ENCODE data around the gene ADARB1. TPM values are rescaled to one million over a fixed set of nuclear protein-coding genes. Genes with fewer than 3 reads are reported as not detected.
"Not testable (repeated sequence)": the region's sequence is repeated elsewhere in the genome, so short reads cannot be mapped to it uniquely, and the experiment has no call there.

The ADARB1 gene
- total RNA-seq, 1 donor from 2014 or later = 13.7 TPM

GRCh38 chr21:45126983-45127382, 52.6 kb downstream of the ADARB1 start:
- no peak for DNase-seq (ENCODE audit: low spot score)
- intact Hi-C loops (cut with DNase I) = no loop called here

GRCh38 chr21:45127937-45128336, 53.6 kb downstream of the ADARB1 start:
- intact Hi-C loops (cut with DNase I) = loop anchor here (2.0 kb wide), 1 partner anchor 179 kb away; no protein-coding TSS in a partner anchor
- DNase-seq (ENCODE audit: low spot score) = no peak

DNA sequence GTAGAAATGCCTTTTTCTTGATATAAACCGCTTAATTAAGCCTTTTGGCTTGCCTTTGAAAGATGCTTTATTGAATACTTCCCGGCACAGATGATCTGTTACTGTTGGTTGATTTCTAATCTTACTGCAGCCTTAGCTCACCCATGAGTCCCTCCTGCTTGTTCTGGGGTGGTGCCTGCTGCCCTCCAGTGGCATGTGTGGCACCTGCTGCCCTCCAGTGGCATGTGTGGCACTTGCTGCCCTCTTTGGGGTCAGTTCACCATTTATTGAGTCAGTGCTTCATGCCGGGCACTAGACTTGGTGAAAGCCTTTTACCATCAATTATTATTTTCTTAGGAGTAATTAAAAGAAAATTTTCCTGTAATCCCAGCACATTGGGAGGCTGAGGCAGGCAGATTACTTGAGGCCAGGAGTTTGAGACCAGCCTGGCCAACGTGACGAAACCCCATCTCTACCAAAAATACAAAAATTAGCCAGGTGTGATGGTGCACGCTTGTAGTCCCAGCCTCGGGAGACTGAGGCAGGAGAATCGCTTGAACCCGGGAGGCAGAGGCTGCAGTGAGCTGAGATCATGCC, 54.3 kb downstream of the ADARB1 start:
- peak; percentile 86 for DNase-seq (ENCODE audit: low spot score)

GRCh38 chr21:45129189-45129923, 55.0 kb downstream of the ADARB1 start:
- intact Hi-C loops (cut with DNase I) = loop anchor here (2.0 kb wide), 1 partner anchor 181 kb away; no protein-coding TSS in a partner anchor
- DNase-seq (ENCODE audit: low spot score) = peak; percentile 81

More for the DNA sequence above, 54.3 kb downstream of the ADARB1 start:
- intact Hi-C loops (cut with DNase I) = loop anchor here (2.0 kb wide), 1 partner anchor 180 kb away; no protein-coding TSS in a partner anchor

DNA sequence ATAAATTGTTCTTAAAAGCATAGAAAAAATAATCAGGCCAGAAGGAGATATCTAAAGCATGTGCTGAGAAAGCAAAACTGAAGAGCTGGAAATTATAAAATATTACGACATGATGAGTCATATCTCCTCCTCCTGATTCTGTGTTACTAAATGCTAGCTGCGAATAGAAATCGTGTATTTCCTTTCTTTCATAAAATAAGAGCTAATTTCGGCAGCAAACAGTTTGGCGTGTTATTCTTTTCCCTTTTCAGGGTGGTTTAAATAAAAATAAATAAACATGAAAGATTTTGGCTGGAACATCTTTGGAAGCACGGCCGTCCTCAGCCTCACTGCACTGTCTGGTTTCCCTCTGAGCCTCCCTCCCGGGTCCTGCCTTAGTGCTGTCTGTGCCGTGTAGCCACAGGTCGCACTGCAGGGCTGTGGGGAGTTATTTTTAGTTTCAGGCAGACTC, 56.0 kb downstream of the ADARB1 start:
- intact Hi-C loops (cut with DNase I) = loop anchor here (2.0 kb wide), 1 partner anchor 56 kb away; the partner anchor contains the start of gene ADARB1
- DNase-seq (ENCODE audit: low spot score) = no peak

- intact Hi-C loops (cut with DNase I) = loop anchor here (2.0 kb wide), 1 partner anchor 57 kb away; the partner anchor contains the start of gene ADARB1
- DNase-seq (ENCODE audit: low spot score) = no peak
These were observed 57.2 kb downstream of the ADARB1 start for GRCh38 chr21:45131537-45131999.

DNA sequence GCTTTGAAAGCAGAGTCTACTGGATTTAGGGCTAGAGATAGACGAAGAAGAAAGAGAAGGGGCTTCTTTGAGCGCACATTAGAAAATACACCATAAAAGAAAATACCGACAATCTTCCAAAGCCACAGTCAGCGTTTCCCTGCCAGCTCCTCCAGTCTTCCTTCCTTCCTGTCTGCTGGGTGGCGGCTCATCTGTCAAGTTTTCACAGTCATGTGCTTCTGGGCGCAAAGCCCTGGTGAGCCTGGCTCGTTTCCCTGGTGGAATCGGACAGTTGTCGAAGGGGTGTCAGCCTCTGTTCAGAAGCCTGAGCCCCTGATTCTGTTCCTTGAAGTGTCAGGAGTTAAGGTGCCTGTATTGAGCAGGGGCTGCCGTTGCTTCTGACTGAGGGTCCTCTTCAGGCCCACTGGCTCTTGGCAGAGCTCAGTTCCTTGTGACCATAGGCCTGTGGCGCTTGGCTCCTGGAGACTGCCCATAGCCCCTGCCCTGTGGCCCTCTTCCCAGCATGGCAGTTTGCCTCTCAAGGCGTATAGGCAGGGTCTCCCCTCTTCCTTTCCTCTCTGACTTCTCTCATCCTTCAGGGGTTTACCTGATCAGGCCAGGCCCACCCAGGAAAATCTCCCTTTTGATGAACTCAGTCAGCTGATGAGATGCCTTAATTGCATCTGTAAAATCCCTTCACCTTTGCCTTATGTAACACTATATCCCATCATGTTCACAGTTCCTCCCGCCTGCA, 58.6 kb downstream of the ADARB1 start:
- intact Hi-C loops (cut with DNase I) = no loop called here
- DNase-seq (ENCODE audit: low spot score) = no peak

- DNase-seq (ENCODE audit: low spot score); intact Hi-C loops (cut with DNase I): not testable (repeated sequence)
These were observed 59.3 kb downstream of the ADARB1 start for GRCh38 chr21:45133574-45134278.

DNA sequence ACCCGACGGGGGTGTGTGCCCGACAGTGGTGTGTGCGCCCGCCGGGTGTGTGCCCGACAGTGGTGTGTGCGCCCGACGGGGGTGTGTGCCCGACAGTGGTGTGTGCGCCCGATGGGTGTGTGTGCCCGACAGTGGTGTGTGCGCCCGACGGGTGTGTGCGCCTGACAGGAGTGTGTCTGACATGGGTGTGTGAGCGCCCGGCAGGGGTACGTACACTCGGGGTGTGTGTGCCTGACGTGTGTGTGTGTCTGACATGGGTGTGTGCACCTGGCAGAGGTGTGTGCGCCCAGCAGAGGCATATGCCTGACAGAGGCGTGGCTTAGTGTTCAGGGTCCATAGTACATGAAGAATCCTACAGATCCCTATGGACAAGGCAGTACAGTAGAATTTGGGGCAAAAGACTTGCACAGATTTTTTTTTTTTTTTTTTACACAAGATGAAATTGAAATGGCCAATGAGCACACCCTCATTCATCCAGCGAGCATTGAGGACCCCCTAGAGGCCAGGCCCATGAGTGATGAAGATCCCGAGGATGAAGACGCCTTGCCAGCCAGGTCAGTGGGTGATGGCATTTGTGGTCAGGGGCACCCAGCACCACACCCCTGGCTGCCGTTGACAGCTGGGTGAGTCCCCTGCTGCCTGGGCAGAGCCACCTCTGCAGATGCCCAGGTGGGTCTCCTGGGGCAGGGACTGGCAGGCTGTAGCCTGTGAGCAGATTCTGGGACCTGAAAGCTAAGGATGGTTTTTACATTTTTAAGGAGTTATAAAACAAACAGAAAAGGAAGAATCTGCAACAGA, 60.1 kb downstream of the ADARB1 start:
- DNase-seq (ENCODE audit: low spot score) = no peak
- intact Hi-C loops (cut with DNase I) = loop anchor here (5.0 kb wide), 1 partner anchor 242 kb away; no protein-coding TSS in a partner anchor

- no peak for DNase-seq (ENCODE audit: low spot score)
- intact Hi-C loops (cut with DNase I) = loop anchor here (5.0 kb wide), 1 partner anchor 243 kb away; no protein-coding TSS in a partner anchor
These were observed 60.7 kb downstream of the ADARB1 start for GRCh38 chr21:45135122-45135521.

- intact Hi-C loops (cut with DNase I) = loop anchor here (5.0 kb wide), 1 partner anchor 244 kb away; no protein-coding TSS in a partner anchor
- DNase-seq (ENCODE audit: low spot score) = no peak
These were observed 61.5 kb downstream of the ADARB1 start for GRCh38 chr21:45135868-45136267.

GRCh38 chr21:45136500-45136899, 62.1 kb downstream of the ADARB1 start:
- intact Hi-C loops (cut with DNase I) = loop anchor here (5.0 kb wide), 1 partner anchor 244 kb away; no protein-coding TSS in a partner anchor
- DNase-seq (ENCODE audit: low spot score) = no peak

- intact Hi-C loops (cut with DNase I) = loop anchor here (1.0 to 5.0 kb wide), 2 partner anchors 188 to 245 kb away; no protein-coding TSS in a partner anchor
- peak; percentile 89 for DNase-seq (ENCODE audit: low spot score)
These were observed 62.7 kb downstream of the ADARB1 start for GRCh38 chr21:45136927-45137611.

DNA sequence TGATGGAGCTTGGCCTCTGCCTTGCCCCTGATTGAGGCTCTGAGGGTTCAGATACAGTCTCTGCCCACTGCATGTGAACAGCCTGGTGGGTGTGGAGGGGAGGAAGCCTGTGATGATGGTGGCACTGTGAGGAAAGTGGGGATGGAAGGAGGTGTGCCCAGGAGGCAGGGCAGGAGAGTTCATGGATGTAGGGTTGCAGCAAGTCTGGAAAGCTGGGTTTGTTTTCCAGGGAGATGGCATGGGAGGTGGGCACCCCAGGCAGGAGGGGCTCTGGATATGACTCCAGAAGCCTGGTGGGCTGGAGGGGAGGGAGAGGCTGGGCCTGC, 63.2 kb downstream of the ADARB1 start:
- DNase-seq (ENCODE audit: low spot score) = no peak
- intact Hi-C loops (cut with DNase I) = loop anchor here (1.0 to 5.0 kb wide), 2 partner anchors 188 to 245 kb away; no protein-coding TSS in a partner anchor

- DNase-seq (ENCODE audit: low spot score) = no peak
- intact Hi-C loops (cut with DNase I) = loop anchor here (2.0 to 5.0 kb wide), 2 partner anchors 246 to 300 kb away; no protein-coding TSS in a partner anchor
These were observed 64.0 kb downstream of the ADARB1 start for GRCh38 chr21:45138199-45139002.

DNA sequence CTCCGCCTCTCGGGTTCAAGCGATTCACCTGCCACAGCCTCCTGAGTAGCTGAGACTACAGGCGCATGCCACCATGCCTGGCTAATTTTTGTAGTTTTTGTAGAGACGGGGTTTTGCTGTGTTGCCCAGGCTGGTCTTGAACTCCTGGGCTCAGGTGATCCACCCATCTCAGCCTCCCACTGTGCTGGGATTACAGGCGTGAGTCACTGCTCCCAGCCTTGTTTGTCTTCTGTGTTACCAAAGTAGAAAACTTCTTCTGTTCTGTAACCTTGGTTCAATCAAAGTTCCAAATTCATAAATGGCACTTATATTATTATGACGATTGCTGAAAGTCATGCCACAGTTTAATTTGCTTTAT, 64.6 kb downstream of the ADARB1 start:
- not testable (repeated sequence) for DNase-seq (ENCODE audit: low spot score)
- intact Hi-C loops (cut with DNase I) = loop anchor here (2.0 to 5.0 kb wide), 2 partner anchors 247 to 300 kb away; no protein-coding TSS in a partner anchor

- no peak for DNase-seq (ENCODE audit: low spot score)
- intact Hi-C loops (cut with DNase I) = loop anchor here (2.0 to 5.0 kb wide), 2 partner anchors 247 to 299 kb away; no protein-coding TSS in a partner anchor
These were observed 65.1 kb downstream of the ADARB1 start for GRCh38 chr21:45139473-45139872.
